ENCODE measurements around the gene ZNF497.
A peak's percentile ranks its signal among the peaks of the same experiment; 100 is the strongest.

Gene ZNF497

DNA sequence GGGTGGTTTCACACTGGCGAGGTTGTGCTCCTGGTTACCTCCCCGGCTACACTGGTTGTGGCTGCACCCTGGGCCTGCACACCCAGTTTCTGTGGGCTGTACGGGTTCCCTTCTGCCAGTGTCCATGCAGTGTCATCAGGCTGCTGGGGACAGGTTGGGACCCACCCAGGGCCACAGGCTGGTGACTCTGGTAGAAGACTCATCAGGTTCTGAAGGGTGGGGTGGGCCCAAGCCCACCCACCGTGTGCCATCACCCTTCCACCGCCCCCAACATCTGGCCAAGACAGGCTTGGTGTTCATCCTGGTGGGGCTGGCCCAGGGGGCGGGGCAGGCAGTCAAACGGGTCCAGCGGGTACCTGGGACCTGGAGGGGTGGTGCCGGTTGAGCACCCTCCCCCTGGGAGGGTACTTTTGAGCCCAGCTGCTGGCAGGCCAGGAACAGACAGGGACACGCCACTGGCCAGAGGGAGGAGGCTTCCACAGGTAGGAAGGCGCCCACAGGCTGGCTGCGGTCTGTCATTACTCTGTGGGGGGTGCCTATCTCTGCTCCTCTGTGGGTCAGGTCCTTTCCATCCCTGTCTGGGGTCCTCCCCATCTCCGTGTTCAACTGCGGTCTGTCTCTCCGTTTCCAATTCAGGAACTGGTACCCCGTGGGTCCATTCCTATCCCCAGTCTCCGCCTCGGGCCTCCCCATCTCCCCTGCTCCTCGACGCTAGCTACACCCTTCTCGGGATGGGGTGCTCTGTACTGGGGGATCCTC, 32.8 kb upstream of the ZNF497 start, which contains the start of gene RNF225:
Gene RNF225, plus strand, starts transcription at position 437 of the 759 bp plus-strand sequence. CDS start 434 bp downstream, outside the sequence.
- no peak within 1 kb of the TSS for H3K27ac ChIP-seq (ENCODE audit: extremely low read depth, low read depth, low read length)
- ChIA-PET POLR2A (interaction anchor here (1.1 to 2.1 kb wide), 4 partner anchors 13 to 126 kb away, joined by 3 to 7 read pairs (median 4); partner anchors contain the start of genes ZNF497 and ZNF584), CTCF (interaction anchor here (0.5 to 0.6 kb wide), 2 partner anchors 74 to 185 kb away, joined by 3 read pairs; no protein-coding TSS in a partner anchor)
- no peaks in the 10 kb centered on the region for H3K9me3 ChIP-seq (ENCODE audit: control insufficient read depth, insufficient read depth, low read depth, low read length)
- H3K4me1 ChIP-seq (ENCODE audit: control insufficient read depth, insufficient read depth, low read length): no peaks in the 10 kb centered on the region
- peaks cover 42 to 57% of the 10 kb centered on the region in 2 experiments for H3K36me3 ChIP-seq (ENCODE audit: control insufficient read depth in 2 of 2, insufficient read depth in 1 of 2, low read length in 2 of 2)
- no peak within 1 kb of the TSS for H3K4me3 ChIP-seq (ENCODE audit: low read depth, low read length)
- TF ChIP-seq SCRT2 (tag by site-specific recombination; IDR thresholded peaks at IDR 0.05): peak; percentile 54
- 0 out of 2 replicates have a peak, but pooled peaks have one; percentile 32 for TF ChIP-seq HOXC10 (CRISPR knock-in tag; IDR thresholded peaks at IDR 0.05)
- TF ChIP-seq ZNF354C (tag by site-specific recombination; IDR thresholded peaks at IDR 0.05; ENCODE audit: borderline replicate concordance, low read depth): no peak
- TF ChIP-seq ZNF561 (tag by site-specific recombination; IDR thresholded peaks at IDR 0.05; ENCODE audit: borderline replicate concordance): no peak
- no peak for TF ChIP-seq ZNF174 (tag by site-specific recombination; IDR thresholded peaks at IDR 0.05)
- TF ChIP-seq ZNF423 (tag by site-specific recombination; IDR thresholded peaks at IDR 0.05): no peak
- TF ChIP-seq ZNF140 (tag by site-specific recombination; IDR thresholded peaks at IDR 0.05): no peak
- TF ChIP-seq, protein P1, sequence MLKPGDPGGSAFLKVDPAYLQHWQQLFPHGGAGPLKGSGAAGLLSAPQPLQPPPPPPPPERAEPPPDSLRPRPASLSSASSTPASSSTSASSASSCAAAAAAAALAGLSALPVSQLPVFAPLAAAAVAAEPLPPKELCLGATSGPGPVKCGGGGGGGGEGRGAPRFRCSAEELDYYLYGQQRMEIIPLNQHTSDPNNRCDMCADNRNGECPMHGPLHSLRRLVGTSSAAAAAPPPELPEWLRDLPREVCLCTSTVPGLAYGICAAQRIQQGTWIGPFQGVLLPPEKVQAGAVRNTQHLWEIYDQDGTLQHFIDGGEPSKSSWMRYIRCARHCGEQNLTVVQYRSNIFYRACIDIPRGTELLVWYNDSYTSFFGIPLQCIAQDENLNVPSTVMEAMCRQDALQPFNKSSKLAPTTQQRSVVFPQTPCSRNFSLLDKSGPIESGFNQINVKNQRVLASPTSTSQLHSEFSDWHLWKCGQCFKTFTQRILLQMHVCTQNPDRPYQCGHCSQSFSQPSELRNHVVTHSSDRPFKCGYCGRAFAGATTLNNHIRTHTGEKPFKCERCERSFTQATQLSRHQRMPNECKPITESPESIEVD (tag by site-specific recombination; IDR thresholded peaks at IDR 0.05): no peak
- no peak for TF ChIP-seq ZNF155 (tag by site-specific recombination; IDR thresholded peaks at IDR 0.05)
- TF ChIP-seq SETDB1 (IDR thresholded peaks at IDR 0.05; ENCODE audit: insufficient read length, low read length): no peak
- no peak for TF ChIP-seq OVOL3 (tag by site-specific recombination; IDR thresholded peaks at IDR 0.05)
- no peak for TF ChIP-seq ZNF555 (tag by site-specific recombination; conservative IDR thresholded peaks at IDR 0.05)
- TF ChIP-seq ZNF560 (tag by site-specific recombination; IDR thresholded peaks at IDR 0.05; ENCODE audit: borderline replicate concordance): no peak
- TF ChIP-seq ZNF239 (tag by site-specific recombination; IDR thresholded peaks at IDR 0.05): no peak
- TF ChIP-seq ZNF776 (tag by site-specific recombination; IDR thresholded peaks at IDR 0.05; ENCODE audit: borderline replicate concordance): no peak
- TF ChIP-seq OSR2 (tag by site-specific recombination; IDR thresholded peaks at IDR 0.05): no peak
- TF ChIP-seq, protein P2, sequence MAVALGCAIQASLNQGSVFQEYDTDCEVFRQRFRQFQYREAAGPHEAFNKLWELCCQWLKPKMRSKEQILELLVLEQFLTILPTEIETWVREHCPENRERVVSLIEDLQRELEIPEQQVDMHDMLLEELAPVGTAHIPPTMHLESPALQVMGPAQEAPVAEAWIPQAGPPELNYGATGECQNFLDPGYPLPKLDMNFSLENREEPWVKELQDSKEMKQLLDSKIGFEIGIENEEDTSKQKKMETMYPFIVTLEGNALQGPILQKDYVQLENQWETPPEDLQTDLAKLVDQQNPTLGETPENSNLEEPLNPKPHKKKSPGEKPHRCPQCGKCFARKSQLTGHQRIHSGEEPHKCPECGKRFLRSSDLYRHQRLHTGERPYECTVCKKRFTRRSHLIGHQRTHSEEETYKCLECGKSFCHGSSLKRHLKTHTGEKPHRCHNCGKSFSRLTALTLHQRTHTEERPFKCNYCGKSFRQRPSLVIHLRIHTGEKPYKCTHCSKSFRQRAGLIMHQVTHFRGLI (tag by site-specific recombination; IDR thresholded peaks at IDR 0.05): 0 out of 2 replicates have a peak, but pooled peaks have one; percentile 52
- no peak for TF ChIP-seq ZNF211 (tag by site-specific recombination; IDR thresholded peaks at IDR 0.05; ENCODE audit: low read depth)
- no peak for TF ChIP-seq ZNF658 (tag by site-specific recombination; IDR thresholded peaks at IDR 0.05)
- TF ChIP-seq, protein P3, sequence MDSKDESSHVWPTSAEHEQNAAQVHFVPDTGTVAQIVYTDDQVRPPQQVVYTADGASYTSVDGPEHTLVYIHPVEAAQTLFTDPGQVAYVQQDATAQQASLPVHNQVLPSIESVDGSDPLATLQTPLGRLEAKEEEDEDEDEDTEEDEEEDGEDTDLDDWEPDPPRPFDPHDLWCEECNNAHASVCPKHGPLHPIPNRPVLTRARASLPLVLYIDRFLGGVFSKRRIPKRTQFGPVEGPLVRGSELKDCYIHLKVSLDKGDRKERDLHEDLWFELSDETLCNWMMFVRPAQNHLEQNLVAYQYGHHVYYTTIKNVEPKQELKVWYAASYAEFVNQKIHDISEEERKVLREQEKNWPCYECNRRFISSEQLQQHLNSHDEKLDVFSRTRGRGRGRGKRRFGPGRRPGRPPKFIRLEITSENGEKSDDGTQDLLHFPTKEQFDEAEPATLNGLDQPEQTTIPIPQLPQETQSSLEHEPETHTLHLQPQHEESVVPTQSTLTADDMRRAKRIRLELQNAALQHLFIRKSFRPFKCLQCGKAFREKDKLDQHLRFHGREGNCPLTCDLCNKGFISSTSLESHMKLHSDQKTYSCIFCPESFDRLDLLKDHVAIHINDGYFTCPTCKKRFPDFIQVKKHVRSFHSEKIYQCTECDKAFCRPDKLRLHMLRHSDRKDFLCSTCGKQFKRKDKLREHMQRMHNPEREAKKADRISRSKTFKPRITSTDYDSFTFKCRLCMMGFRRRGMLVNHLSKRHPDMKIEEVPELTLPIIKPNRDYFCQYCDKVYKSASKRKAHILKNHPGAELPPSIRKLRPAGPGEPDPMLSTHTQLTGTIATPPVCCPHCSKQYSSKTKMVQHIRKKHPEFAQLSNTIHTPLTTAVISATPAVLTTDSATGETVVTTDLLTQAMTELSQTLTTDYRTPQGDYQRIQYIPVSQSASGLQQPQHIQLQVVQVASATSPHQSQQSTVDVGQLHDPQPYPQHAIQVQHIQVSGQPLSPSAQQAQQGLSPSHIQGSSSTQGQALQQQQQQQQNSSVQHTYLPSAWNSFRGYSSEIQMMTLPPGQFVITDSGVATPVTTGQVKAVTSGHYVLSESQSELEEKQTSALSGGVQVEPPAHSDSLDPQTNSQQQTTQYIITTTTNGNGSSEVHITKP (tag by site-specific recombination; IDR thresholded peaks at IDR 0.05): peak; percentile 85
- no peak for TF ChIP-seq ZNF707 (tag by site-specific recombination; IDR thresholded peaks at IDR 0.05)
- TF ChIP-seq, protein P4, sequence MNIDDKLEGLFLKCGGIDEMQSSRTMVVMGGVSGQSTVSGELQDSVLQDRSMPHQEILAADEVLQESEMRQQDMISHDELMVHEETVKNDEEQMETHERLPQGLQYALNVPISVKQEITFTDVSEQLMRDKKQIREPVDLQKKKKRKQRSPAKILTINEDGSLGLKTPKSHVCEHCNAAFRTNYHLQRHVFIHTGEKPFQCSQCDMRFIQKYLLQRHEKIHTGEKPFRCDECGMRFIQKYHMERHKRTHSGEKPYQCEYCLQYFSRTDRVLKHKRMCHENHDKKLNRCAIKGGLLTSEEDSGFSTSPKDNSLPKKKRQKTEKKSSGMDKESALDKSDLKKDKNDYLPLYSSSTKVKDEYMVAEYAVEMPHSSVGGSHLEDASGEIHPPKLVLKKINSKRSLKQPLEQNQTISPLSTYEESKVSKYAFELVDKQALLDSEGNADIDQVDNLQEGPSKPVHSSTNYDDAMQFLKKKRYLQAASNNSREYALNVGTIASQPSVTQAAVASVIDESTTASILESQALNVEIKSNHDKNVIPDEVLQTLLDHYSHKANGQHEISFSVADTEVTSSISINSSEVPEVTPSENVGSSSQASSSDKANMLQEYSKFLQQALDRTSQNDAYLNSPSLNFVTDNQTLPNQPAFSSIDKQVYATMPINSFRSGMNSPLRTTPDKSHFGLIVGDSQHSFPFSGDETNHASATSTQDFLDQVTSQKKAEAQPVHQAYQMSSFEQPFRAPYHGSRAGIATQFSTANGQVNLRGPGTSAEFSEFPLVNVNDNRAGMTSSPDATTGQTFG (tag by site-specific recombination; IDR thresholded peaks at IDR 0.05; ENCODE audit: borderline replicate concordance): no peak
- TF ChIP-seq YY2 (tag by site-specific recombination; IDR thresholded peaks at IDR 0.05): no peak
- TF ChIP-seq ZNF660 (tag by site-specific recombination; IDR thresholded peaks at IDR 0.05): no peak
- TF ChIP-seq ZNF596 (tag by site-specific recombination; IDR thresholded peaks at IDR 0.05): no peak
- no peak for TF ChIP-seq FEZF1 (tag by site-specific recombination; IDR thresholded peaks at IDR 0.05)
- no peak for TF ChIP-seq ZNF571 (tag by site-specific recombination; IDR thresholded peaks at IDR 0.05)
- no peak for TF ChIP-seq ZNF473 (tag by site-specific recombination; IDR thresholded peaks at IDR 0.05)
- no peak for TF ChIP-seq ZNF146 (tag by site-specific recombination; IDR thresholded peaks at IDR 0.05)
- TF ChIP-seq ZNF37A (tag by site-specific recombination; IDR thresholded peaks at IDR 0.05): no peak
